Endometrium (tissue), 2 donors: Measurements from ENCODE around the gene RNF20.
"Not testable (repeated sequence)": the region's sequence is repeated elsewhere in the genome, so short reads cannot be mapped to it uniquely, and the experiment has no call there.

ENCODE experiments used
- FAIRE-seq: peaks from 2 replicates; lab custom pipeline; 2012; peaks lifted over from hg19 to GRCh38; lab: Jason Lieb, UNC
- donor health status: control.
- donor health status: control.

Gene RNF20

DNA sequence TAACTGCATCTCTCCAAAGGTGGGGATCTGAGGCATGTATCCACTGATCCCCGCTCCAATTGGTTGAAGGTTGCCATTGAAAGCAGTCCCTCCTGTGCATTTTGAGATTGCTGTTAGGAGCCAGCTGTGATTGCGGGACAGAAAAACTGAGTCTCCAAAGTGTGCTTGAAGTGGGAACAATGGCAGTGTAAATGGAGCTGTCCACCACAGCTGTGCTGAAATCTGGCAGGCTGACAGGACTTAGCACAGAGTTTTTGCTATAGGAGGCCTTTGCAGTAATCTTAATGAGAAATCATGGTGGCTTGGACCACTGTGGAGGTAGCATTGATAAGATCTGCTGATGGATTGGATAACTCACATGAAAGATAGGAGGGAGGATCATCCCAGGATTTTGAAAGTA, 3.3 kb downstream of the RNF20 start:
- no peak for FAIRE-seq

DNA sequence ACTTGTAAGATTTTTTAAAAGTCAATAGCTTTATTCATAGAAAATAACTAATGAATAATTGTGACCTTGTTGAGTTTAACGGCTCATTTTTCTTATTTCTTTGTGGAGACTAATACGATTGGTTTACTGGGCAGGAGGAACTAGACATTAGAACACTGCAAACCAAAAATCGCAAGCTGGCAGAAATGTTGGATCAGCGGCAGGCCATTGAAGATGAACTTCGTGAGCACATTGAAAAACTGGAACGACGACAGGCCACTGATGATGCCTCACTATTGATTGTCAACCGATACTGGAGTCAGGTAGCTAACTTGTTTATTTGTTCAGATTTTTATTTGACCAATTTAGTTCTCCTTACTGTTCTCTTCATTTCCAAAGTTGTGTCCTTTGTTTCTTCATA, 6.4 kb downstream of the RNF20 start:
- FAIRE-seq, result no peak

DNA sequence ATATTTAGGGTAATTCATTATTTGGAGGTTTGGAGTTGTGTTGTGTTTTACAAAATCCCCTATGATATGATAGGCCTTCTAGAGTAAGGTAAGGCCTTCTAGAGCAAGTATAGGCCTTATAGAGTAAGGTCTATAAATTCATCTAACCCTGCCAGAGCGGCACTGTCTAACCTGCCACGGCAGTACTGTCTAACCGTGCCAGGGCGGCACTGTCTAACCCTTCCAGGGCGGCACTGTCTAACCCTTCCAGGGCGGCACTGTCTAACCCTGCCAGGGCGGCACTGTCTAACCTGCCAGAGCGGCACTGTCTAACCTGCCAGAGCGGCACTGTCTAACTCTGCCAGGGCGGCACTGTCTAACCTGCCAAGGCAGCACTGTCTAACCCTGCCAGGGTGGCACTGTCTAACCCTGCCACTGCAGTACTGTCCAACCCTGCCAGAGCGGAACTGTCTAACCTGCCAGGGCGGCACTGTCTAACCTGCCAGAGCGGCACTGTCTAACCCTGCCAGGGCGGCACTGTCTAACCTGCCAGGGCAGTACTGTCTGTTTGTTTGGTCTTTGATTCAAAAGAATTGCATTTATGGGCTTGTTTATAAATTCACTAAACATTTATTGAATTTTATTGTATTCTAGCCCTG, 9.6 kb downstream of the RNF20 start:
- no peak for FAIRE-seq

DNA sequence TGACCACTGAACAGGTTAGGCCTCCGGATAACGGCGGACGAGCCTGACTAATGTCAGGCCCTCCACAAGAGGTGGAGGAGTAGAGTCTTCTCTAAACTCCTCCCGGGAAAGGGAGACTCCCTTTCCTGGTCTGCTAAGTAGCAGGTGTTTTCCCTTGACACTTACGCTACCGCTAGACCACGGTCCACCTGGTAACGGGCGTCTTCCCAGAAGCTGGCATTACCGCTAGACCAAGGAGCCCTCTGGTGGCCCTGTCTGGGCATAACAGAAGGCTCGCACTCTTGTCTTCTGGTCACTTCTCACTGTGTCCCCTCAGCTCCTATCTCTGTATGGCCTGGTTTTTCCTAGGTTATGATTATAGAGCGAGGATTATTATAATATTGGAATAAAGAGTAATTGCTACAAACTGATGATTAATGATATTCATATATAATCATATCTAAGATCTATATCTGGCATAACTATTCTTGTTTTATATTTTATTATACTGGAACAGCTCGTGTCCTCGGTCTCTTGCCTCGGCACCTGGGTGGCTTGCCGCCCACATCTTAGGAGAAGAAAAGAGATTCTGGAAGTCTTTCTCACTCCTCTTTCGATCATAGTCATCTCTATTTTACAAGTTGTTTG, 15.9 kb downstream of the RNF20 start:
- not testable (repeated sequence) for FAIRE-seq

DNA sequence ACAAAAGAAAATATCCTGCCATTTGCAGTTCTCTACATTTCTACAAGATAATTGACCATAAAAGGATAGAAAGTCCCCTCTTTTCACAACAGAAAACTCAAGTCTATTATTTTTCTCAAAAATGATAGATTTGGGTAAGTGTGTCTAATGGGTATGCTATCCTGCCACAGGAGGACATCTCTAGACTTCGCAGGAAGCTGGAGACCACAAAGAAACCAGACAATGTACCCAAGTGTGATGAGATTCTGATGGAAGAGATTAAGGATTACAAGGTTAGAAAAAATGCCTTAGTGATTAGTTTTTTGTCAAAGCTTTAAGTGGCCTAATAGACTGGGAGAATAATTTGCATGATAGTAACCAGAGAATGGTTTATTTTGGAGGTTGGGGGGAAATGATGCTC, 28.1 kb downstream of the RNF20 start:
- FAIRE-seq, result no peak

DNA sequence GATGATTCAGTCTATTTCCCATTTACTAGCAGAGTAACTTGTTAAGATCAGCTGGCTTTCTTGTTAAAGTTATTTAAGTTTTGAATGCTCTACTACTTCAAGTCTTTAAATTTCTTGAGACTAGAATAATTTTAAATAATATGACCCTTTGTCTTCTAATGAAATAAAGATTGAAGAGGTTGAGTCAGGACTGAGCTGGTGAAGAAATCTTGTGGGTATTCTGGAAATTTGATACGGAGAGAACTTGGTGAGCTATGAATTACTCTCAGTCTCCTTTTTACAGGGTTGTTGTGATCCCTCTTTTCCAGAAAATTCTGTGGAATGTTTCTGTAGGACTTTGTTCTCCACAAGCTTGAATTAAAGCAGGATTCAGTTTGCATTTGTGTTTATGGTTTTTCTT, 29.3 kb downstream of the RNF20 start:
- no peak for FAIRE-seq

DNA sequence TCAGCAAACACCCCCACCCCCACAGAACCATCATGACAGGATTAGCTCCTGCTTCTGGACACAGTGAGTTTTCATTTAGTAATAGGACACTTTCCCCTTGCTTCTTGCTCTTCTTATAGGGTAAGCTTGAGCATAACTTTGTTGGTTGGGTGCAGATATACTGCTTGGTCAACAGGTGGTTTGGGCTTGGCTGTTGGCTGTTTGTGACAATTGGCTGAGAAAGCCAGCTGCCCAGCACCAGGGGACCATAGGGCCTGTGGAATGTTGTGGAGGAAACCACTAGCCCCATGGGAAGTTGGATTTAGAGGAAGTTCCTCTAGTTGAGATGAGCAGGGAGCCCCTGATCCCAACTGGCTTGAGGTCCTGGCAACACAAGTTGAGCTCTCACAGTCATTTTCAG, 30.6 kb downstream of the RNF20 start:
- no peak for FAIRE-seq

DNA sequence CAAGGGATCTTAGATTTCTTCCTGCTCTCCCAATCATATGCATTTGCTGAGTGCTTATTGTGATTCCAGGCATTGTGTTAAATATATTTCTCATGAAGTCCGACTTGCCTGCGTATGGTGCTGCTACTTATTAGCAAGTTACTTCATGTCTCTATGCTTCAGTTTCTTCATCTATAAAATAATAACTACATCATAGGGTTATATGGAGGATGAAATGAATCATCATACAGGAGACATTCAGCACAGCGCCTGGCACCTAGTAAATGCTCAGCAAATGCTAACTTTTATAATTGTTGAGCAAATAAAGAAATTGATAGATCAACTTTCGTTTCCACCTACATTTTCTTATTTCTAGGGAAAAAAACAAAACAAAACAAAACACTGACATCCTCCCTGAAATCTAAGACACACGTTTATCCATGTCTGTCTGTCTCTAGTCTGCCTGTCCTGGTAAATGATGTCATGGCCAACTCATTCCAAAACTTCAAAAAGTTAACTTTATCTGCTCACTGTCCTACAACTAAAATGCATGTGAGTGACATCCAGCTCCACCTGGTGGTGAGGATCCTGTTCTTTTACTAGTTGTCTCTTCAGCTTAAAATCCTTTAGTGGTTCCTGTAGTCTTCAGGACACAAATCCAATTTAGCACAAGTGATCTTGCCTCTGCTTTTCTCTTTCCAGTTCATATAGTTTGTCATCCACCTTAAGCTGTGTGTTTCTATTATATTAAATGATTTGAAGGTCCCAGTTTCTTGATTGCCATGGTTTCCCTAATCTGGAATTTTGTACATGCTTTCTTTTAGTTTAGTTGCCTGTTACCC, 33.5 kb downstream of the RNF20 start:
- FAIRE-seq, result no peak

DNA sequence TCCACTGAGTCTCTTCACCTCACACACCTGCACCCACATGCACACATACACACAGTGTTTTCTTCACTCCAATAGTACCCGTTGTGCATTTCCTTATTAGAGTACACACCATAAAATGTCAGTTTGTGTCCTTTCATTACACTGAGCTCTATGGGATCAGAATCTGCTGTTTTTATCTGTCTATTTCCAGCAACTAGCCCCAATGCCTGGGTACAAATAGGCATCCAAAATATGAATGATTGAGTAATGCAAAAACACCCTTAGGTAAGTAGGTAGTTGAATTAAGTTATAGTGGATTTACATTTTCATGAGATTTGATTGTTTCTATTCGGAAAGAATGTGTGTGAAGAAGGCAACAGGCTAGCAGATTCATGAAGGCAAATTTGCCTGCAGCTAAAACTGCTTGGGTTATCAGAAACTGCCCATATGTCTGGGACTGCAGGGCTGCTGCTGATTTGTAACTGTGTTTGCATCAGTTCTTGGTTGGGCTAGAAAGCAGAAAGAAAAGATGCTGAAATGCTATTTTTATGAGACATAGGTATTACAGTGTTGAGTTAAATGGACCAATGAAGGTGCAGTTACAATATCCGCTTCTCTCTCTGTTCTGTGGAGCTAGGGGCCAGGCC, 34.2 kb downstream of the RNF20 start:
- FAIRE-seq, result no peak

DNA sequence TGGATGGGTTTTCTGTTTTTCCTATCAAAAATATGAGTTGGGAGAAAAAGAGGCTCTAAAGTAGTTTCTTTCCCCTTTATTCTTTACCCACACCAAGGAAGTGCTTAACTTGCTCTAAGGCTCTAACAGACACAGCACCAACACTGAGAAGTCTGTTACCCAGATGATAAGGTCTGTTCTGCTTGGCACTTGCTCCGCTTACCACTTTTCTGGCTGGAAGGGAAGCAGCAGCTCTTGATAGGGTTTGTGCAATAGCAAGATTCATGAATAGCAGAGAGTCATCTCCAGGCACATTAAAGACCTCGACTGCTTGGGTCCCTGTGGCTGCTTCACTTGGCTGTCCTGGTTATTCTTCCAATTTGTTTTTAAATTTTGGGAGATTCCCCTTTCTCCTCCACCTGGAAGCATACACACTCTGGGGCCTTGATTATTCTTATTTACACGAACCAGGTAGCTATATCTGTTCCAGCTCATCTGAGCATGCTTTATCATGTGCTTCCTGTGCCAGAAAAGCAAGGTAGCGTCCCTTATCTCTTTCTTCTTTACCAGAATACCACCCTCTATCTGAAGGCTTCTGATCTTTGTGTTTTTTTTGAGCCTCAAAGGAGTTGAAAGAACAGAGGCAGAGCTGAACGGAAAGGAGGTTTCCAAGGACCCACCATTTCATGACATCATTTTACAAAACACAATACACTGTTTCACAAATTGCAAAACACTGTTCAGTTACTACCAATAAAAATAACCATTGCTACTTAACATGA, 36.3 kb downstream of the RNF20 start:
- no peak for FAIRE-seq

DNA sequence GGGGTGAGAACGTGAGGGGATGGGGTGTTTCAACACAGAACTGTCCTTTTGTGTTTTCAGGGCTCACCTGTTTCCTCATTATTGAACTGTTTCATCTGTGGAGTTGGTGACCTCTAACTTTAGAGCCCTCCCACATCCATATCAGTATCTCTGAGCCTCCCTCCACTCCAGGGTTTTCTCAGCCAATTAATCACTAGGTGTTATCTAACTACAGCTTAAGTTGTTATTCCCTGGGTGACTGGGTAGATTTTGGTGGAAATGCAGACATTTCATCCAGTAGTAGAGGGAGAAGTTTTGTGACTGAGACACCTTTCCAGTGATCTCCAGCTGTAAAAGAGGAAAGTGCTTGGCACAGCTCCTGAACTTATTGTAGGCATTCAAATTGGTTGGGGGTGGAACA, 37.5 kb downstream of the RNF20 start:
- FAIRE-seq, result no peak

DNA sequence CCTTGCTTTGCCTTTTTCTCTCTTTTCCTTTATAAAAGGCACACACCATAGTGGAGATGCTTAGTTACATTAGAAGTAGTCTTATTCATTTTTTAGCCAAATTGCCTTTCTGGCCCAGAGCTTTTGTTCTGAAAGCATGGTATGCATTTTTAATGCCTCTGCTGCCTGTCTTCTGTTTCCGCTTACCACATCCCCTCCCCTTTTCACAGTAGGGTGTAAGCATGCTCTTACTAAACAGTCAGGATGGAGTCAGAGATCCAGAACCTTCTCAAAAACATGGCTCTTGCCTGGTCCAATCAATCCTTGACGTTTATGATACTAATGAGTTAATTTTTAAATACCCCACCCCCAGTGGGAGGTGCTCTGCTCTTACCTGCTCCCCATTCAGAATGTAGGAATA, 38.7 kb downstream of the RNF20 start:
- no peak for FAIRE-seq

DNA sequence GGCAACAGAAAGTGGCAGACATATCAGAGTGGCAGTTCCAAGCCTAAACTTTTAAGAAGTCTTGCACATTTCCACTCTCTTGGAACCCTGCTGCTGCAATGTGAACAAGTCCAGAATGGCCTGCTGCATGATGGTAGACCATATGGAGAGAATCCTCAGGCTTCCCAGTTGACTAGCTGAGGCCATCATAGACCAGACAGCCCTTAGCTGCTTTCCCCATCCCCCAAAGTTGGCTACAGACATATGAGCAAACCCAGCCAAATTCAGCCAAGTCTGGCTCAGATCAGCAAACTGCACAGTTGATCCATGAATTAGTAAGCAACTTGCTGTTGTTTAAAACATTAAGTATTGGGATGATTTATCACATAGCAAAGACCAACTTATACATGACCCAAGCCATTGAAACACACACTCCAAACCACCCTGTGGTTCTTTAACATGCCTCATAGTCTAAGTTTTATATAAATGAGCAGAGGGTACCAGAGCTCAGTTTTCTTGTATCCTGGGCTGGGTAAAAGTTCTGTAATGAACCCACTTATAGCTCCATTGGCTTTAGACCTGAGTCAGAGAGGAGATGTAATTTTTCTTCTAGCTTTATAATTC, 41.2 kb downstream of the RNF20 start:
- no peak for FAIRE-seq

DNA sequence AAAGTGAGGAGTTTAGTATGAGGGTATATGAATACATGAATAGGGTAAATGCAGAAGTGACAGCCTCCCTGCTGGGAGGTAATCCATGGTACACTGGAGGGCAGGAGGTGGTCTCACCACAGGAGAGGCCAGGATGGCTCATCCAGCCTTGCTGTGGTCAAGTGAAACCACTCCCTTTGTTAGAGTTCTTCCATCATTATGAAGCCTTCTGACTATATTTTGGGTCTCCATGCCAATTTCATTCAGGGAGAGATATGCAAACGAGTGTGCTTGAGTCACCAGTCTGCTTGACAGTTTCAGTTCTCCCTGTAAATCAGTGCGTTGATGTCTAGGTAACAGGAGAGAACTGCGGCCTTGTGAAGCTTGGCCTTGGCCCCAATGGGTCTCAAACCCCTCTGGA, 44.7 kb downstream of the RNF20 start:
- no peak for FAIRE-seq

DNA sequence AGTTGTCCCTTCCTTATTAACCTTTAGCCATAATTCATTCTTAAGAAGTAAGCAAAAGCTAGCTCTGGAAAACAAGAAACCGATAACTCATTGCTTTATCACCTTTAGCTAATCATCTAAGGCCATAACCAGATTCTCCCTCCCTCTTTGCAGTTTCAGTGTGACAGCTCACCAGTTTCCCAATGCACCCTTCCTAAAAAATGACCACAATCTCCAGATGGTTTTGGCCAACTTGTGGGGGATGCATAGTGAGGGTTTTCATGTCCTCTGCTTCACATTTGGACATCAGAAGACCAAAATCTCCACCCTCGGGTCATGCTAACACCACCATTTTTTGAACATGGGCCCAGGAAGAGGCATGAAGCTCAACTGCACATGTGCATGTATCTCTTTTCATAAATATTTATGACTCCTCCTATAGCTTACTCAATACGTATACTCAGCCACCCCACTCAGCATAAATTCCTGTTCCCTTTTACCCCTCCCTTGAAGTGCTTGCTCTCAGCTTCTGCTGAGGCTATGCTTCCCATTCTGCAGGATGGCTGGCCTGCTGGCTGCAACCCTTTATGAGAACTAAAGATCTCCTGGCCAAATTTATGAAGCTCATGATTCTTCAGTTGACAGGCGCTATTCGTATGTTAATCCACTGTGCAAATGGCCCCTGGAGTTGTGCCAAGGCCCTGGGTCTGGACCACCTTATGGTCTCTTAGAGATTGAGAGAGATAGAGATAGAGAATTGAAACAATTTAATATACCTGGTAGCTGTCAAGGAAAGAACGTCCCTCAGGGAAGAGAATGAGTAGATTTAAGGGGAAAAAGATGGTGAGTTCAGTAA, 46.3 kb downstream of the RNF20 start:
- no peak for FAIRE-seq

DNA sequence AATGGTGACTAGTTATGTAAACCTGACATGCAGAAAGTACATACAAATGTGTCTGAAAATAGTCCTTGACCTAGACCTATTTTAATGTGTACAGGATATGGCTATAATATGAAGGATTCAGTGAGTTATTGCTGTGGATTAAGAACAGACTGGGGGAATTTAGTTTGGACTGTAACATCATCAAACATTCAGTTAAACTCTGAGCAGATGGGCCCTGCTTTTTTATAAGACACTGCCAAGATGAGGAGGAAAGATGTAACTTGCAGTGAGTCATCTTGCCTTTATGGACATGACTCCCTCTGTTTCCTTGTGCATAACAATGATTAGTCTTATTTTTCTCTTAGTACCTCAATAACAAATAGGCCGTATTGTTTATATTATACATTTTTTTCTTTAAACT, 48.9 kb downstream of the RNF20 start:
- peak; percentile 96 for FAIRE-seq

DNA sequence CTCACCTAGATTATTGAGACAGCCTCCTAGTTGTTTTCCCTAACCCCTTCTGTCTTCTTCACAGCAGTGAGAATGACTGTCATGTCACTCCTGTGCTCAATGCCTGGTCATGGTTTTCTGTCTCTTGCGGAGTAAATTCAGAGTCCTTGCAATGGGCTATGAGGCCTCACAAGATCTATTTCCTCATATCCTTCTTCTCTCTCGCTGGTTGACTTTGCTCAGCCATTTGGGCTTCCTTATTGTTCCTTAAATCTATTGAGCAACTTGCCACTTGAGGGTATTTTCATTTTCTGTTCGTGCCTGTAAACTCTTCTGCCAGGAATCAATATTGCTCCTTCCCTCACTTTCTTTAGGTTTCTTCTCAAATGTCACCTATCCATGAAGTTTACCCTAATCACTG, 52.1 kb downstream of the RNF20 start:
- no peak for FAIRE-seq

DNA sequence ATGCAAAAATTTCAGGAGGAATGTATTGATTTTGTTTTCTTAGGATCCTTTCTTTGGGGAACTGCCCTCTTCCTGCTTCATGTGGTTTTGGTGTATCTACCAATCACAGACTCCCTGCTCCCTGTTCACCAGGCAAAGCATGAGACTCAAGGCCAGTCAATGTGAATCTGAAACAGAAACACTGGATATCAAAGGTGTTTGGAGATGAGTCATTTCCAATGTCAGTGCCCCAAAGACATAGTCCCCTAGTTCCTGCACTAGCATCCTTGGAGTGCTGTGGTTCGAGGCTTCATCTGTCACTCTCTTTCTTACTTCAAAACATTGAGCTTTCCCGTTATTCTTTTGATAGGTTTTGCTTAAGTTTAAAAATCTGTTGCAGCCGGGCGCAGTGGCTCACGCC, 53.0 kb downstream of the RNF20 start:
- FAIRE-seq, result no peak

DNA sequence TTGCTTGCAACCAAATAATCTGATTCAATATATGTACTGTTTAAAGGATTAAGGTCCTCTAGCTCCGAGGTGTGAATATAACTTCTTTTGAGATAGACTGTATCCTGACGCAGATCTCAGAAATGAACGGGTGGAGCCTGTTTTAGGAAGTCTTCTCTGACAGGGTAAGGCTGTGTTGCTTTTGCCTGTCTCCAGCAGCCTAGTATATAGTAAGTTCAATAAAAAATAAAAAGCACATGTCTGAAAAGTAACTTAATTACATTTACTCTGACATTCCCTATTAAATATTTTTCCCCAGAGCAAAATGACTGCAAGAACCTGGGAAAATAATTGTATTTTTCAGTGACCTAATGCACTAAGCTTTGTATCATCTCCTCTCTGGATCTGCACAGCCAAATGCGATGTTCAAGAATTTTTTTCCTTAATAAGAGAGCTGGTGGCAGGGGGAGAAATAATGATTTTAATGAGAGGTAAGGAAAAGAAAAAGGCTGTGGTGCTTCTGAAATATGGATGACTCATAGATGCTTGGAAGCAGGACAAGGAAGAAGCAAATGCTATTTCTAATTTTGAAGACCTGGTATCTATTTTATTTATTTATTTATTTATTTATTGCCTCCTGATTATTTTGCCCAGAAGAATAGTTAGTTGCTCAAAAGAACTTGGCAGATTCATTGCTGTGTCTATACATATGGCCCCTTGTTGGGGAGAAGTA, 53.8 kb downstream of the RNF20 start:
- no peak for FAIRE-seq

DNA sequence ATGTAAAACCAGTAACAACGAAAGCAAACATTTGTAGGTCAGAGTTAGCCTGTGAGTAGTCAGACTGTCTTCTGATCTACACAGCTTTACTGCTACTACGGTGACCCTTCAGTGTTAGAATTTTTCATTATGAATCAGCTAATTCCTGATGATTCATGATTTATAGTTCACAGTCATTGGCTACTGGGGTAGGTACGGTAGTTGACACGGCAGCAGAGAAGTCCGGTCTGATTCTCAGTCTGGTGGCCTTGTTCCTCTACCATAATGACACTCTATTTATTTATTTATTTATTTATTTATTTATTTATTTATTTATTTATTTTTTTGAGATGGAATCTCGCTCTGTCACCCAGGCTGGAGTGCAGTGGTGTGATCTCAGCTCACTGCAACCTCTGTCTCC, 56.4 kb downstream of the RNF20 start:
- FAIRE-seq, result not testable (repeated sequence)
